ENCODE results near the gene CDKN2A. TPM values are rescaled to one million over a fixed set of nuclear protein-coding genes. Genes with fewer than 3 reads are reported as not detected.

Gene CDKN2A
- total and polyA plus RNA-seq, 2 donors (not counting 3 experiments of a cell fraction or from before 2014, with no cell fraction given), result 8.5 to 10.7 TPM

- no peak for TF ChIP-seq POLR2AphosphoS5 (IDR thresholded peaks at IDR 0.05; ENCODE audit: insufficient read depth, low read depth, low read length)
- peak; percentile 39 for TF ChIP-seq EZH2 (IDR thresholded peaks at IDR 0.05; ENCODE audit: borderline replicate concordance, low read depth, low read length, severe bottlenecking)
- H3K79me2 ChIP-seq (ENCODE audit: control insufficient read depth, insufficient read depth, low read length), result no peaks in the 10 kb centered on the region
- H3K9ac ChIP-seq (replicated peaks; ENCODE audit: extremely low read depth, insufficient read depth, low read length), result no peak overlapping the region
- no peak overlapping the region for H3K4me3 ChIP-seq (replicated peaks in 1 of 3; ENCODE audit: insufficient read depth in 1 of 3, low read depth in 1 of 3, low read length in 3 of 3)
- POLR2A ChIA-PET, result interaction anchor here (1.0 kb wide), 1 partner anchor 42 kb away, joined by 3 read pairs; the partner anchor contains the start of gene CDKN2B
- dilution Hi-C loops (cut with MboI; ENCODE audit: extremely low pct_ligation_motif_present, low sequenced_read_pairs), result no loop called here
- no peaks in the 10 kb centered on the region for H3K36me3 ChIP-seq (ENCODE audit: control insufficient read depth in 2 of 2, extremely low read depth in 1 of 2, insufficient read depth in 2 of 2, low read length in 2 of 2)
- no peaks in the 10 kb centered on the region for H3K9me1 ChIP-seq (replicated peaks; ENCODE audit: control insufficient read depth, extremely low read depth, insufficient read depth, low read length)
- BruUV-seq (replicated peaks), result no TSS peak
- peak overlapping the region; percentile 94 for H3K4me2 ChIP-seq (ENCODE audit: insufficient read depth, low read length)
- DNase-seq (ENCODE audit: low read depth, low spot score) (no peak), FAIRE-seq (no peak)
- no peak overlapping the region for H2AFZ ChIP-seq (ENCODE audit: low read depth, low read length)
- no peaks in the 10 kb centered on the region for H3K9me3 ChIP-seq (replicated peaks; ENCODE audit: control insufficient read depth, insufficient read depth, low read length)
- peaks cover 34% of the 10 kb centered on the region for H3K4me1 ChIP-seq (ENCODE audit: control insufficient read depth, extremely low read depth, insufficient read depth, low read length)
- no peak overlapping the region for H3K27ac ChIP-seq (ENCODE audit: insufficient read depth, low read depth, low read length)
- CTCF ChIA-PET, result interaction anchor here (0.6 to 1.2 kb wide), 8 partner anchors 20 to 153 kb away, joined by 3 to 13 read pairs (median 3); partner anchors contain the start of gene CDKN2B
- peaks cover 62 to 89% of the 10 kb centered on the region in 2 experiments for H3K27me3 ChIP-seq (ENCODE audit: control insufficient read depth in 2 of 2, insufficient read depth in 2 of 2, low read length in 2 of 2)
- intact Hi-C loops (cut with micrococcal nuclease), result no loop called here
- H4K20me1 ChIP-seq (replicated peaks; ENCODE audit: control insufficient read depth, extremely low read depth, insufficient read depth, low read length), result peaks cover 2% of the 10 kb centered on the region
Measured at GRCh38 chr9:21966140-21966851, 27.9 kb downstream of the CDKN2A start.

DNA sequence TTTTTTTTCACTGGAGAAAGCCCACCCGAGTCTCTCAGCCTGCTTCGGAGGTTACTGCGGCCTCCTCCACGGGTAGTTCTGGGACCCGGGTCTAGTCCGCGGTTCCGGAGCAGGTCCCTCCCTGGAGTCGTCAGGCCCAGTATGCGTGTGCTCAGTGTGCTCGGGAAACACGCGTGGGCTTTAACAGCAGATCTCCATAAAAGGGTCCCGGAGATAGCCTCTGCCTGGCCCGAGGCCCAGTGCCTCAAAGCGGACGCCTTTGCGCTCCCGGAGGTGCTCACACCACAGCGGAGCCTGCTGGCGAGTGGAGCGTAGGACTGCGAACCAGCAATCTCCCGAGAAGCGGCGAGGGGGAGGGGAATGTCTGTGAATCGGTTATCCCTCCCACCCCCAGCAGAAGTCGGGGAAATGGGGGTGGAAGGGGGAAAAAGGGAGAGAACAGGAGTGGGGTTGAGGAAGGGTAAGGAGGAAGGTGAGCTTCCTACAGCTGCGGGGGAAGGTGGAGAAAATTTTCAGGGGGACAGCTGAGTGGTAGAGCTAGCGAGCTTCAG lies 28.7 kb downstream of the CDKN2A start:
- Histone ChIP-seq H3K9ac (replicated peaks; ENCODE audit: extremely low read depth, insufficient read depth, low read length) (peak overlapping the region; percentile 46), H3K27ac (ENCODE audit: insufficient read depth, low read depth, low read length) (no peak overlapping the region), H3K36me3 (ENCODE audit: control insufficient read depth in 2 of 2, extremely low read depth in 1 of 2, insufficient read depth in 2 of 2, low read length in 2 of 2) (no peaks in the 10 kb centered on the region), H3K9me1 (replicated peaks; ENCODE audit: control insufficient read depth, extremely low read depth, insufficient read depth, low read length) (no peaks in the 10 kb centered on the region), H4K20me1 (replicated peaks; ENCODE audit: control insufficient read depth, extremely low read depth, insufficient read depth, low read length) (peaks cover 2% of the 10 kb centered on the region), H3K79me2 (ENCODE audit: control insufficient read depth, insufficient read depth, low read length) (no peaks in the 10 kb centered on the region), H3K4me2 (ENCODE audit: insufficient read depth, low read length) (peak overlapping the region; percentile 94), H3K27me3 (ENCODE audit: control insufficient read depth in 2 of 2, insufficient read depth in 2 of 2, low read length in 2 of 2) (peaks cover 57 to 84% of the 10 kb centered on the region in 2 experiments), H3K9me3 (replicated peaks; ENCODE audit: control insufficient read depth, insufficient read depth, low read length) (no peaks in the 10 kb centered on the region), H2AFZ (ENCODE audit: low read depth, low read length) (peak overlapping the region; percentile 96), H3K4me3 (replicated peaks in 1 of 3; ENCODE audit: insufficient read depth in 1 of 3, low read depth in 1 of 3, low read length in 3 of 3) (peak overlapping the region; percentile 34 to 46 (median 40)), H3K4me1 (ENCODE audit: control insufficient read depth, extremely low read depth, insufficient read depth, low read length) (peaks cover 28% of the 10 kb centered on the region)
- dilution Hi-C loops (cut with MboI; ENCODE audit: extremely low pct_ligation_motif_present, low sequenced_read_pairs), result no loop called here
- CTCF ChIA-PET, result interaction anchor here (0.6 to 1.2 kb wide), 8 partner anchors 21 to 154 kb away, joined by 3 to 13 read pairs (median 3); partner anchors contain the start of gene CDKN2B
- POLR2A ChIA-PET, result interaction anchor here (1.0 kb wide), 1 partner anchor 43 kb away, joined by 3 read pairs; the partner anchor contains the start of gene CDKN2B
- no TSS peak for BruUV-seq (replicated peaks)
- no peak for TF ChIP-seq POLR2AphosphoS5 (IDR thresholded peaks at IDR 0.05; ENCODE audit: insufficient read depth, low read depth, low read length)
- TF ChIP-seq MAX (IDR thresholded peaks at IDR 0.05; ENCODE audit: insufficient read depth, insufficient read length), result no peak
- TF ChIP-seq, protein P1, sequence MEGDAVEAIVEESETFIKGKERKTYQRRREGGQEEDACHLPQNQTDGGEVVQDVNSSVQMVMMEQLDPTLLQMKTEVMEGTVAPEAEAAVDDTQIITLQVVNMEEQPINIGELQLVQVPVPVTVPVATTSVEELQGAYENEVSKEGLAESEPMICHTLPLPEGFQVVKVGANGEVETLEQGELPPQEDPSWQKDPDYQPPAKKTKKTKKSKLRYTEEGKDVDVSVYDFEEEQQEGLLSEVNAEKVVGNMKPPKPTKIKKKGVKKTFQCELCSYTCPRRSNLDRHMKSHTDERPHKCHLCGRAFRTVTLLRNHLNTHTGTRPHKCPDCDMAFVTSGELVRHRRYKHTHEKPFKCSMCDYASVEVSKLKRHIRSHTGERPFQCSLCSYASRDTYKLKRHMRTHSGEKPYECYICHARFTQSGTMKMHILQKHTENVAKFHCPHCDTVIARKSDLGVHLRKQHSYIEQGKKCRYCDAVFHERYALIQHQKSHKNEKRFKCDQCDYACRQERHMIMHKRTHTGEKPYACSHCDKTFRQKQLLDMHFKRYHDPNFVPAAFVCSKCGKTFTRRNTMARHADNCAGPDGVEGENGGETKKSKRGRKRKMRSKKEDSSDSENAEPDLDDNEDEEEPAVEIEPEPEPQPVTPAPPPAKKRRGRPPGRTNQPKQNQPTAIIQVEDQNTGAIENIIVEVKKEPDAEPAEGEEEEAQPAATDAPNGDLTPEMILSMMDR (IDR thresholded peaks at IDR 0.05; ENCODE audit: extremely low read depth in 1 of 2, insufficient read depth in 1 of 2, low read depth in 1 of 2, low read length in 2 of 2), result peak; percentile 75 to 80
- peak; percentile 68 for DNase-seq (ENCODE audit: low read depth, low spot score)
- FAIRE-seq, result peak; percentile 74
- intact Hi-C loops (cut with micrococcal nuclease), result loop anchor here (1.0 to 2.0 kb wide), 7 partner anchors 46 to 273 kb away; no protein-coding TSS in a partner anchor

Data from endothelial cell of umbilical vein (primary cell).